HT1080 (cell line): ENCODE data around the gene KLK13. TPM values are rescaled to one million over a fixed set of nuclear protein-coding genes. Genes with fewer than 3 reads are reported as not detected.
A peak's percentile ranks its signal among the peaks of the same experiment; 100 is the strongest.

Experiments
- DNase-seq: peaks from one replicate; pipeline ENCODE4 v3.0.0-alpha.2; 2015; ENCODE audit warnings: low read depth
- total RNA-seq: library from RNA; depleted of rRNA; stranded (reverse); fragments of >200 nt; shearing (Covaris generic); gene quantifications from 2 replicates; pipeline ENCODE4 v1.2.3, GENCODE V29; 2014

Gene KLK13
- total RNA-seq, 1 experiment from 2014 or later = not detected

- DNase-seq = no peak
Measured at GRCh38 chr19:51093101-51093500, 28.2 kb upstream of the KLK13 start.

GRCh38 chr19:51091895-51092873 lies 27.3 kb upstream of the KLK13 start:
- no peak for DNase-seq

GRCh38 chr19:51091126-51091525 lies 26.2 kb upstream of the KLK13 start:
- DNase-seq = no peak

- DNase-seq = peak; percentile 20
Measured at GRCh38 chr19:51090471-51090870, 25.6 kb upstream of the KLK13 start.

- no peak for DNase-seq
Measured at GRCh38 chr19:51089786-51090185, 24.9 kb upstream of the KLK13 start.

GRCh38 chr19:51086153-51086850 lies 21.4 kb upstream of the KLK13 start:
- DNase-seq = no peak

GRCh38 chr19:51084505-51084904 lies 19.6 kb upstream of the KLK13 start:
- no peak for DNase-seq

- no peak for DNase-seq
Measured at GRCh38 chr19:51083783-51084182, 18.9 kb upstream of the KLK13 start.

GRCh38 chr19:51083181-51083580 lies 18.3 kb upstream of the KLK13 start:
- no peak for DNase-seq

GRCh38 chr19:51082611-51083010 lies 17.7 kb upstream of the KLK13 start, which contains the start of gene KLK14:
Gene KLK14, minus strand, starts transcription at chr19:51082887. Its CDS starts 273 bp downstream, at chr19:51082614.
- no peak for DNase-seq

- no peak for DNase-seq
Measured at GRCh38 chr19:51081476-51081875, 16.6 kb upstream of the KLK13 start.

GRCh38 chr19:51079481-51080110 lies 14.7 kb upstream of the KLK13 start:
- no peak for DNase-seq

- DNase-seq = no peak
Measured at GRCh38 chr19:51078731-51079130, 13.8 kb upstream of the KLK13 start.

GRCh38 chr19:51078104-51078503 lies 13.2 kb upstream of the KLK13 start:
- no peak for DNase-seq

- DNase-seq = no peak
Measured at GRCh38 chr19:51076631-51077213, 11.8 kb upstream of the KLK13 start.

- DNase-seq = no peak
Measured at GRCh38 chr19:51075998-51076397, 11.1 kb upstream of the KLK13 start.

GRCh38 chr19:51071095-51071405 lies 6.2 kb upstream of the KLK13 start:
- DNase-seq = no peak

- no peak for DNase-seq
Measured at GRCh38 chr19:51070334-51071094, 5.6 kb upstream of the KLK13 start.

- no peak for DNase-seq
Measured at GRCh38 chr19:51066393-51067186, 1.7 kb upstream of the KLK13 start.
